SK-N-SH treated with all-trans-retinoic acid at 6 μM for 48 hours (cell line): ENCODE data around the gene USP40.

Experiments used
- ATAC-seq: fragments of 200-7000 bp; cut with Tn5 transposase; 3 replicates; pipeline ENCODE4 v1.9.1; 2020; ENCODE audit warnings: mild to moderate bottlenecking, moderate library complexity
- BACH2 ChIP-seq: fragments of 250-450 bp; sonication (Bioruptor Pico); IDR thresholded peaks from 2 replicates; pipeline ENCODE4 v1.9.0; 2021; ENCODE audit warnings: mild to moderate bottlenecking, borderline replicate concordance
- CREB5 ChIP-seq: fragments of 250-450 bp; sonication (Bioruptor Pico); IDR thresholded peaks from 2 replicates; pipeline ENCODE4 v1.5.1; 2020; ENCODE audit warnings: low read depth, mild to moderate bottlenecking, moderate library complexity
- CSDC2 ChIP-seq: fragments of 250-450 bp; sonication (Bioruptor Pico); IDR thresholded peaks from 2 replicates; pipeline ENCODE4 v1.5.0; 2020; ENCODE audit warnings: mild to moderate bottlenecking, moderate library complexity
- CSRNP3 ChIP-seq: fragments of 250-450 bp; sonication (Bioruptor Pico); IDR thresholded peaks from 2 replicates; pipeline ENCODE4 v1.5.1; 2021; ENCODE audit warnings: mild to moderate bottlenecking, moderate library complexity
- ESRRG ChIP-seq: fragments of 250-450 bp; sonication (Bioruptor Pico); IDR thresholded peaks from 2 replicates; pipeline ENCODE4 v1.6.1; 2021; ENCODE audit warnings: mild to moderate bottlenecking
- GLIS3 ChIP-seq: fragments of 250-450 bp; sonication (Bioruptor Pico); IDR thresholded peaks from 2 replicates; pipeline ENCODE4 v1.5.0; 2020; ENCODE audit warnings: mild to moderate bottlenecking, moderate library complexity
- ISL1 ChIP-seq: fragments of 250-450 bp; sonication (Bioruptor Pico); IDR thresholded peaks from 2 replicates; pipeline ENCODE4 v2.1.2; 2022; ENCODE audit warnings: mild to moderate bottlenecking, moderate library complexity
- OSR1 ChIP-seq: fragments of 250-450 bp; sonication (Bioruptor Pico); IDR thresholded peaks from 2 replicates; pipeline ENCODE4 v1.8.0; 2022; ENCODE audit warnings: moderate library complexity, mild to moderate bottlenecking, inconsistent platforms
- PPARA ChIP-seq: fragments of 250-450 bp; sonication (Bioruptor Pico); IDR thresholded peaks from 2 replicates; pipeline ENCODE4 v1.5.0; 2020; ENCODE audit warnings: mild to moderate bottlenecking, borderline replicate concordance
- RARB ChIP-seq: fragments of 250-450 bp; sonication (Bioruptor Pico); IDR thresholded peaks from 2 replicates; pipeline ENCODE4 v1.8.0; 2021; ENCODE audit warnings: mild to moderate bottlenecking, moderate library complexity
- TCF4 ChIP-seq: fragments of 250-450 bp; sonication (Bioruptor Pico); IDR thresholded peaks from 2 replicates; pipeline ENCODE4 v1.8.0; 2021; ENCODE audit warnings: mild to moderate bottlenecking, moderate library complexity, borderline replicate concordance
- TOX ChIP-seq: fragments of 250-450 bp; sonication (Bioruptor Pico); IDR thresholded peaks from 2 replicates; pipeline ENCODE4 v1.8.0; 2021; ENCODE audit warnings: mild to moderate bottlenecking, moderate library complexity, borderline replicate concordance
- TSHZ2 ChIP-seq: fragments of 250-450 bp; sonication (Bioruptor Pico); IDR thresholded peaks from 2 replicates; pipeline ENCODE4 v1.5.0; 2020; ENCODE audit warnings: mild to moderate bottlenecking, moderate library complexity
- ZC3H10 ChIP-seq: fragments of 250-450 bp; sonication (Bioruptor Pico); IDR thresholded peaks from 2 replicates; pipeline ENCODE4 v1.5.1; 2021; ENCODE audit warnings: mild to moderate bottlenecking, moderate library complexity
- ZFP3 ChIP-seq: fragments of 250-450 bp; sonication (Bioruptor Pico); IDR thresholded peaks from 2 replicates; pipeline ENCODE4 v1.5.0; 2020; ENCODE audit warnings: mild to moderate bottlenecking, moderate library complexity
- ZFP30 ChIP-seq: fragments of 450-650 bp; formaldehyde crosslinking; IDR thresholded peaks from 2 replicates; pipeline ENCODE4 v1.5.0; 2022; ENCODE audit warnings: mild to moderate bottlenecking, moderate library complexity
- ZNF565 ChIP-seq: fragments of 450-650 bp; formaldehyde crosslinking; conservative IDR thresholded peaks from 2 replicates; pipeline ENCODE4 v1.5.0; 2020; ENCODE audit warnings: low read depth, mild to moderate bottlenecking, moderate library complexity
- ZNF70 ChIP-seq: fragments of 450-650 bp; formaldehyde crosslinking; IDR thresholded peaks from 2 replicates; pipeline ENCODE4 v1.5.0; 2020; ENCODE audit warnings: mild to moderate bottlenecking, moderate library complexity
- ZNF8 ChIP-seq: fragments of 450-650 bp; formaldehyde crosslinking; IDR thresholded peaks from 2 replicates; pipeline ENCODE4 v1.5.0; 2020; ENCODE audit warnings: mild to moderate bottlenecking, moderate library complexity
- TF ChIP-seq, protein P1 (sequence below): fragments of 250-450 bp; sonication (Bioruptor Pico); IDR thresholded peaks from 2 replicates; pipeline ENCODE4 v1.8.0; 2020; ENCODE audit warnings: mild to moderate bottlenecking, moderate library complexity, borderline replicate concordance
- TF ChIP-seq, protein P2 (sequence below): fragments of 250-450 bp; sonication (Bioruptor Pico); IDR thresholded peaks from 2 replicates; pipeline ENCODE4 v1.8.0; 2021; ENCODE audit warnings: low read depth, mild to moderate bottlenecking, moderate library complexity, borderline replicate concordance

The USP40 gene

GRCh38 chr2:233470011-233470687, 96.4 kb downstream of the USP40 start:
- no peak for TF ChIP-seq TSHZ2 (CRISPR knock-in tag)
- TF ChIP-seq, protein P1, sequence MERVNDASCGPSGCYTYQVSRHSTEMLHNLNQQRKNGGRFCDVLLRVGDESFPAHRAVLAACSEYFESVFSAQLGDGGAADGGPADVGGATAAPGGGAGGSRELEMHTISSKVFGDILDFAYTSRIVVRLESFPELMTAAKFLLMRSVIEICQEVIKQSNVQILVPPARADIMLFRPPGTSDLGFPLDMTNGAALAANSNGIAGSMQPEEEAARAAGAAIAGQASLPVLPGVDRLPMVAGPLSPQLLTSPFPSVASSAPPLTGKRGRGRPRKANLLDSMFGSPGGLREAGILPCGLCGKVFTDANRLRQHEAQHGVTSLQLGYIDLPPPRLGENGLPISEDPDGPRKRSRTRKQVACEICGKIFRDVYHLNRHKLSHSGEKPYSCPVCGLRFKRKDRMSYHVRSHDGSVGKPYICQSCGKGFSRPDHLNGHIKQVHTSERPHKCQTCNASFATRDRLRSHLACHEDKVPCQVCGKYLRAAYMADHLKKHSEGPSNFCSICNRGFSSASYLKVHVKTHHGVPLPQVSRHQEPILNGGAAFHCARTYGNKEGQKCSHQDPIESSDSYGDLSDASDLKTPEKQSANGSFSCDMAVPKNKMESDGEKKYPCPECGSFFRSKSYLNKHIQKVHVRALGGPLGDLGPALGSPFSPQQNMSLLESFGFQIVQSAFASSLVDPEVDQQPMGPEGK (CRISPR knock-in tag) = no peak
- no peak for TF ChIP-seq GLIS3 (CRISPR knock-in tag)
- TF ChIP-seq, protein P2, sequence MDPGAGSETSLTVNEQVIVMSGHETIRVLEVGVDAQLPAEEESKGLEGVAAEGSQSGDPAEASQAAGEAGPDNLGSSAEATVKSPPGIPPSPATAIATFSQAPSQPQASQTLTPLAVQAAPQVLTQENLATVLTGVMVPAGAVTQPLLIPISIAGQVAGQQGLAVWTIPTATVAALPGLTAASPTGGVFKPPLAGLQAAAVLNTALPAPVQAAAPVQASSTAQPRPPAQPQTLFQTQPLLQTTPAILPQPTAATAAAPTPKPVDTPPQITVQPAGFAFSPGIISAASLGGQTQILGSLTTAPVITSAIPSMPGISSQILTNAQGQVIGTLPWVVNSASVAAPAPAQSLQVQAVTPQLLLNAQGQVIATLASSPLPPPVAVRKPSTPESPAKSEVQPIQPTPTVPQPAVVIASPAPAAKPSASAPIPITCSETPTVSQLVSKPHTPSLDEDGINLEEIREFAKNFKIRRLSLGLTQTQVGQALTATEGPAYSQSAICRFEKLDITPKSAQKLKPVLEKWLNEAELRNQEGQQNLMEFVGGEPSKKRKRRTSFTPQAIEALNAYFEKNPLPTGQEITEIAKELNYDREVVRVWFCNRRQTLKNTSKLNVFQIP (CRISPR knock-in tag) = no peak
- TF ChIP-seq ZFP3 (CRISPR knock-in tag) = no peak
- TF ChIP-seq CSDC2 (CRISPR knock-in tag) = no peak
- TF ChIP-seq ZNF8 (CRISPR knock-in tag) = no peak
- TF ChIP-seq CSRNP3 (CRISPR knock-in tag) = no peak
- no peak for TF ChIP-seq ZNF70 (CRISPR knock-in tag)
- no peak for TF ChIP-seq ZFP30 (CRISPR knock-in tag)
- no peak for TF ChIP-seq ESRRG (CRISPR knock-in tag)
- TF ChIP-seq BACH2 (CRISPR knock-in tag) = no peak
- no peak for TF ChIP-seq CREB5
- no peak for TF ChIP-seq PPARA (CRISPR knock-in tag)
- TF ChIP-seq ZNF565 (CRISPR knock-in tag) = no peak
- TF ChIP-seq RARB (CRISPR knock-in tag) = no peak
- no peak for TF ChIP-seq TCF4 (CRISPR knock-in tag)
- no peak for TF ChIP-seq OSR1
- ATAC-seq = no peak

DNA sequence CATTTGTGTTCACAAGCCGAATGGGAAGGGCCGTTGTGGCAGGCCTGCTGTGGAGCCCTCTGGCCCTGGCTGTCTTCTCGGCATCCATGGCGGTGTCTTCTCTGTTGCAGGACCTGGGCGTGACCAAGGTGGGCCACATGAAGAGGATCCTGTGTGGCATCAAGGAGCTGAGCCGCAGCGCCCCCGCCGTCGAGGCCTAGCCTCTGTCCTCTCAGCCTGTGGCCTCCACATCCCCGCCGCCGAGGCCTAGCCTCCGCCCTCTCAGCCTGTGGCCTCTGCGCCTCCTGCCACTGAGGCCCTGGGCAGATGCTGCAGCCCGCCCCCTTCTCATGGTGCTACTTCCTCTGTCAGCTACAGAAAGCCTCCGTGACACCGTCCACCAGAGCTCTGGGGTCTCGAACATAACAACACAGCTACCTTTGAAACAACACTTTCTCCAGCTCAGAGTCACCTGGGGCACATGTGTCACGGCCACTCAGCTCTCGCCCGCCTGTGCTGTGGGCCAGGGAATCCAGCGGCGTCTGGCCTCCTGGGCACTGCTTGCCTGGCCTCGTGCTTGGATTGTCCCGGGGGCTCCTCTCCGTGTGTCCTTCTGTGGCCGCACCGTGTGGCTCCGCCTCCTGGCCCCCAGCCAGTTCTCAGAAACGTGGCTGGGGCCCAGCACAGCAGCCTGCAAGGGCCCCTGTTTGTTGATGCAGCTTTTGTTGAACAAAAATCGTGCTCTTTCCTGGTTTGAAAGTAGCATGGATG, 97.1 kb downstream of the USP40 start:
- no peak for ATAC-seq
- TF ChIP-seq OSR1 (no peak), ZNF565 (CRISPR knock-in tag) (no peak), ZNF8 (CRISPR knock-in tag) (no peak), CREB5 (no peak), TOX (CRISPR knock-in tag) (no peak), ISL1 (CRISPR knock-in tag) (no peak), CSDC2 (CRISPR knock-in tag) (no peak), ZC3H10 (CRISPR knock-in tag) (no peak), GLIS3 (CRISPR knock-in tag) (no peak), ZFP30 (CRISPR knock-in tag) (no peak), TCF4 (CRISPR knock-in tag) (no peak), BACH2 (CRISPR knock-in tag) (no peak), PPARA (CRISPR knock-in tag) (no peak), TSHZ2 (CRISPR knock-in tag) (no peak)
- TF ChIP-seq, protein P1 (CRISPR knock-in tag) = no peak
